Type B pancreatic cell (in vitro differentiated cells): ENCODE results near the gene CAPN5. TPM values are rescaled to one million over a fixed set of nuclear protein-coding genes. Genes with fewer than 3 reads are reported as not detected.
"Not testable (repeated sequence)": the region's sequence is repeated elsewhere in the genome, so short reads cannot be mapped to it uniquely, and the experiment has no call there.

Experiments
- DNase-seq: peaks from one replicate; pipeline ENCODE4 v3.0.0; 2021; ENCODE audit warnings: mixed read lengths; ENCODE audit not compliant: unreplicated experiment; ENCODE audit errors: extremely low spot score
- H3K27ac Mint-ChIP-seq: 2 replicates; pipeline ENCODE4 v1.8.0; 2021; ENCODE audit warnings: mild to moderate bottlenecking, mixed read lengths
- H3K27me3 Mint-ChIP-seq: 2 replicates; pipeline ENCODE4 v1.8.0; 2021; ENCODE audit warnings: mixed read lengths
- H3K36me3 Mint-ChIP-seq: 2 replicates; pipeline ENCODE4 v1.8.0; 2021; ENCODE audit warnings: mixed read lengths
- H3K4me1 Mint-ChIP-seq: one replicate; pipeline ENCODE4 v1.8.0; 2021; ENCODE audit warnings: mixed read lengths; ENCODE audit not compliant: unreplicated experiment
- H3K4me3 Mint-ChIP-seq: 2 replicates; pipeline ENCODE4 v1.8.0; 2021; ENCODE audit warnings: mild to moderate bottlenecking, mixed read lengths
- H3K9me3 Mint-ChIP-seq: 2 replicates; pipeline ENCODE4 v1.8.0; 2021; ENCODE audit warnings: mixed read lengths
- CTCF ChIP-seq: fragments of 200-600 bp; sonication (generic); conservative IDR thresholded peaks from 2 replicates; pipeline ENCODE4 v1.5.0; 2021; ENCODE audit warnings: antibody characterized with exemption, mild to moderate bottlenecking
- total RNA-seq: library from RNA; stranded (reverse); gene quantifications from 2 replicates; pipeline ENCODE4 v1.2.1, GENCODE V29; 2021; ENCODE audit warnings: low replicate concordance

The CAPN5 gene
- total RNA-seq, 1 donor from 2014 or later, result 18.8 TPM

- Mint-ChIP-seq H3K9me3 (no peaks in the 10 kb centered on the region), H3K4me3 (no peak overlapping the region), H3K4me1 (peaks cover 4% of the 10 kb centered on the region), H3K27me3 (peaks cover 47% of the 10 kb centered on the region), H3K36me3 (no peaks in the 10 kb centered on the region), H3K27ac (no peak overlapping the region)
- TF ChIP-seq CTCF, result no peak
- no peak for DNase-seq
These were observed 21.9 kb upstream of the CAPN5 start for GRCh38 chr11:77044886-77045285.

- no peaks in the 10 kb centered on the region for H3K36me3 Mint-ChIP-seq
- TF ChIP-seq CTCF, result peak; percentile 87
- H3K4me1 Mint-ChIP-seq, result peaks cover 4% of the 10 kb centered on the region
- H3K27me3 Mint-ChIP-seq, result peaks cover 40% of the 10 kb centered on the region
- no peak for DNase-seq
- no peak overlapping the region for H3K27ac Mint-ChIP-seq
- H3K9me3 Mint-ChIP-seq, result no peaks in the 10 kb centered on the region
- peak overlapping the region; percentile 50 for H3K4me3 Mint-ChIP-seq
These were observed 20.7 kb upstream of the CAPN5 start for GRCh38 chr11:77046060-77046501.

- DNase-seq, result no peak
- peaks cover 35% of the 10 kb centered on the region for H3K27me3 Mint-ChIP-seq
- H3K27ac Mint-ChIP-seq, result peak overlapping the region; percentile 52
- no peaks in the 10 kb centered on the region for H3K36me3 Mint-ChIP-seq
- H3K4me3 Mint-ChIP-seq, result peak overlapping the region; percentile 75
- no peaks in the 10 kb centered on the region for H3K9me3 Mint-ChIP-seq
- TF ChIP-seq CTCF, result peak; percentile 80
- peaks cover 4% of the 10 kb centered on the region for H3K4me1 Mint-ChIP-seq
These were observed 19.5 kb upstream of the CAPN5 start for GRCh38 chr11:77047007-77047927.

GRCh38 chr11:77047928-77048446 is 18.8 kb upstream of the CAPN5 start:
- not testable (repeated sequence) for H3K36me3 Mint-ChIP-seq, DNase-seq, H3K4me3 Mint-ChIP-seq, H3K9me3 Mint-ChIP-seq, H3K4me1 Mint-ChIP-seq, H3K27ac Mint-ChIP-seq
- H3K27me3 Mint-ChIP-seq, result peaks cover 29% of the 10 kb centered on the region

- TF ChIP-seq CTCF, result no peak
- no peak overlapping the region for H3K4me3 Mint-ChIP-seq
- H3K27me3 Mint-ChIP-seq, result peaks cover 29% of the 10 kb centered on the region
- H3K4me1 Mint-ChIP-seq, result peaks cover 4% of the 10 kb centered on the region
- H3K27ac Mint-ChIP-seq, result no peak overlapping the region
- H3K36me3 Mint-ChIP-seq, result no peaks in the 10 kb centered on the region
- no peaks in the 10 kb centered on the region for H3K9me3 Mint-ChIP-seq
- no peak for DNase-seq
These were observed 17.7 kb upstream of the CAPN5 start for GRCh38 chr11:77049026-77049425.

GRCh38 chr11:77051511-77051910 is 15.3 kb upstream of the CAPN5 start:
- DNase-seq, result no peak
- no peak for TF ChIP-seq CTCF
- H3K27me3 Mint-ChIP-seq, result peaks cover 9% of the 10 kb centered on the region

More at GRCh38 chr11:77051511-77051910, 15.3 kb upstream of the CAPN5 start:
- Mint-ChIP-seq H3K4me1 (no peaks in the 10 kb centered on the region), H3K4me3 (no peak overlapping the region), H3K36me3 (no peaks in the 10 kb centered on the region), H3K27ac (no peak overlapping the region), H3K9me3 (no peaks in the 10 kb centered on the region)
